Measurements from ENCODE around the gene PYGO2. TPM values are rescaled to one million over a fixed set of nuclear protein-coding genes. Genes with fewer than 3 reads are reported as not detected.

PYGO2 gene
- total RNA-seq, 4 donors from 2014 or later, result 14.4 to 18.8 (median 17.5) TPM

GRCh38 chr1:154971341-154971998 lies 9.9 kb upstream of the PYGO2 start:
- Histone ChIP-seq H3K4me1 (peaks cover 47 to 84% (median 57%) of the 10 kb centered on the region in 3 donors), H3K27ac (peak overlapping the region; percentile 96 to 99 (median 98)), H3K36me3 (peaks cover 0 to 36% (median 13%) of the 10 kb centered on the region in 3 donors), H3K4me3 (peak overlapping the region in 3 of 4 donors; percentile 41 to 79 (median 46)), H3K9me3 (no peaks in the 10 kb centered on the region), H3K27me3 (no peaks in the 10 kb centered on the region)
- TF ChIP-seq POLR2A (IDR thresholded peaks at IDR 0.05), result no peak
- TF ChIP-seq, protein P1, sequence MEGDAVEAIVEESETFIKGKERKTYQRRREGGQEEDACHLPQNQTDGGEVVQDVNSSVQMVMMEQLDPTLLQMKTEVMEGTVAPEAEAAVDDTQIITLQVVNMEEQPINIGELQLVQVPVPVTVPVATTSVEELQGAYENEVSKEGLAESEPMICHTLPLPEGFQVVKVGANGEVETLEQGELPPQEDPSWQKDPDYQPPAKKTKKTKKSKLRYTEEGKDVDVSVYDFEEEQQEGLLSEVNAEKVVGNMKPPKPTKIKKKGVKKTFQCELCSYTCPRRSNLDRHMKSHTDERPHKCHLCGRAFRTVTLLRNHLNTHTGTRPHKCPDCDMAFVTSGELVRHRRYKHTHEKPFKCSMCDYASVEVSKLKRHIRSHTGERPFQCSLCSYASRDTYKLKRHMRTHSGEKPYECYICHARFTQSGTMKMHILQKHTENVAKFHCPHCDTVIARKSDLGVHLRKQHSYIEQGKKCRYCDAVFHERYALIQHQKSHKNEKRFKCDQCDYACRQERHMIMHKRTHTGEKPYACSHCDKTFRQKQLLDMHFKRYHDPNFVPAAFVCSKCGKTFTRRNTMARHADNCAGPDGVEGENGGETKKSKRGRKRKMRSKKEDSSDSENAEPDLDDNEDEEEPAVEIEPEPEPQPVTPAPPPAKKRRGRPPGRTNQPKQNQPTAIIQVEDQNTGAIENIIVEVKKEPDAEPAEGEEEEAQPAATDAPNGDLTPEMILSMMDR (IDR thresholded peaks at IDR 0.05), result no peak
- intact Hi-C loops (cut with DNase I), result no loop called here
- no peak for DNase-seq
- 26 to 37% methylated on average over 10 of the region's 10 CpGs for WGBS, 2 donors

DNA sequence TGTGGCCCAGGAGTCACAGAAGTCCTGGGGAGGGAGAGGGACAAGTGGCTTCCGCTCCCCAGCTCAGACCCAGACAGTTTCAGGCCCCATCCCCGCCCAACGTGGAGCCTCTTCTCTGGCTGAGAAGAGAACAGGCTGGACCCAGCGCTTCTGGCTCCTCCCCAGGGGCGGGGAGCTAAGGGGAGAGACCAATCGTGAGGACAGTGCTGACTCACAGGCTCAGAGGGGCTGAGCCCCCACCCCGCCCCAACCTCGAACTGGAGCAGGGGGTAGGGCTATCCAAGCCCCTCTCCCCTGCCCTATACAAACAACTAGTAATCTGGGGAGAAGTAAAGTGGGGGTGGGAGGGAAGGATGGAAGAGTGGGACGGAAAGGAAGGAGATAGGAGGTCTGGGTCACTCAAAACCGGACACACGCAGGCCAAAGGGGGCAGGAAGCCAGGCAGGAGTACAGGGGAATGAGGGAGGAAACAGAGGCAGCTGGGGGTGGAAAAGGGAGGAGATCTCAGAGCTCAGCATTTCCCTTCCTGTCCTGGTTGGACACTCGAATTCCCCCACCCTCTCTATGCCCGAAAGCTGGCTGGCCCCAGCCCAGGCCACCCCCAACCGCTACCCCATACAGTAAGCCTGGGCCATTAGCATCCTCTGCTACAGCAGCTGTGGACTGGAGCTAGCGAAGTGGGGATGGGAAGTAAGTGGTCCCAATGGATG lies 9.2 kb upstream of the PYGO2 start, which contains the start of gene SHC1:
Gene SHC1 (minus strand): TSS at position 117 of the 710 bp plus-strand sequence. CDS start 221 bp downstream, outside the sequence.
- H3K36me3 ChIP-seq, result peaks cover 1 to 43% (median 20%) of the 10 kb centered on the region in 3 donors
- H3K27ac ChIP-seq, result peak within 1 kb of the TSS; percentile 96 to 99 (median 98)
- 9 to 11% methylated on average over 6 to 9 of the region's 15 CpGs for WGBS, 2 donors

DNA sequence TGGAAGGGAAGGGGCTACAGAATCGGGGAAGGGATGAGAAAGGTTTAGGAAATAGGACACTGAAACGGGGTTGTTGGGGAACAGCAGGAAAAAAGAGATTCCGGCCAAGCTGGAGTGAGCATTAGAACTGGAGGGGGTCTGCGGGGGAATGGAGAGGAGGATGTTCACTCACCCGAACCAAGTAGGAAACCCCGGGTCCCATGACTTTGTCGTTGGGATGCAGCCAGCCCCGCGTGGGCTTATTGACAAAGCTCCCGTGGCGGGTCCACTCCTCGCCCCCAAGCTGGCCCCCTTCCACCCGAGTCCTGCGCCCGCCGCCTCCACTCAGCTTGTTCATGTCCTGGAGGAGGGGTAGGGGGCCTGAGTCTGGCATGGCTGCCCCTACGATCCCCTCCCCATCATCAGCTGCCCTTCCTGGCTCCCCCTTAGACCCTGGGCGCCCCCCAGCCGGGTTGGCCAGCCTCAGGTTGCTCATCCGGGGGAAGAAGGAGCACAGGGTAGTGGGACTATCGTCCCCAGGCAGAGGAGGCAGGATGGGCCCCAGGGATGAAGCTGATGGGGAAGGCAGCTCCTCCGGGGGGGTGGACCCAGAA lies 8.4 kb upstream of the PYGO2 start:
- Histone ChIP-seq H3K27me3 (no peaks in the 10 kb centered on the region), H3K4me3 (peak overlapping the region; percentile 22 to 79 (median 44)), H3K9me3 (no peaks in the 10 kb centered on the region), H3K4me1 (peaks cover 47 to 75% (median 54%) of the 10 kb centered on the region in 3 donors), H3K27ac (peak overlapping the region; percentile 96 to 99 (median 98)), H3K36me3 (peaks cover 7 to 51% (median 29%) of the 10 kb centered on the region in 3 donors)
- DNase-seq, result no peak
- 13 to 27% methylated on average over 11 to 17 of the region's 22 CpGs for WGBS, 2 donors
- intact Hi-C loops (cut with DNase I), result loop anchor here (10.0 kb wide), 1 partner anchor 95 kb away; the partner anchor contains the start of gene EFNA4
- TF ChIP-seq, protein P1 (IDR thresholded peaks at IDR 0.05), result no peak
- no peak for TF ChIP-seq POLR2A (IDR thresholded peaks at IDR 0.05)

More for the DNA sequence above, 9.2 kb upstream of the PYGO2 start, which contains the start of gene SHC1:
- peak in 3 of 4 donors; percentile 67 to 93 (median 80) for TF ChIP-seq POLR2A (IDR thresholded peaks at IDR 0.05)
- TF ChIP-seq, protein P1 (IDR thresholded peaks at IDR 0.05), result peak in 1 of 6 experiments; percentile 2
- peak; percentile 38 for DNase-seq
- peaks cover 47 to 81% (median 54%) of the 10 kb centered on the region in 3 donors for H3K4me1 ChIP-seq
- no peaks in the 10 kb centered on the region for H3K9me3 ChIP-seq
- H3K27me3 ChIP-seq, result no peaks in the 10 kb centered on the region
- intact Hi-C loops (cut with DNase I), result no loop called here
- H3K4me3 ChIP-seq, result peak within 1 kb of the TSS; percentile 22 to 79 (median 44)

GRCh38 chr1:154969246-154969645 lies 7.7 kb upstream of the PYGO2 start:
- Histone ChIP-seq H3K27ac (peak overlapping the region; percentile 96 to 99 (median 98)), H3K9me3 (no peaks in the 10 kb centered on the region), H3K36me3 (peaks cover 7 to 58% (median 34%) of the 10 kb centered on the region in 3 donors), H3K27me3 (no peaks in the 10 kb centered on the region), H3K4me1 (peaks cover 47 to 75% (median 54%) of the 10 kb centered on the region in 3 donors), H3K4me3 (peak overlapping the region in 3 of 4 donors; percentile 41 to 79 (median 46))
- TF ChIP-seq, protein P1 (IDR thresholded peaks at IDR 0.05), result no peak
- no peak for TF ChIP-seq POLR2A (IDR thresholded peaks at IDR 0.05)
- no peak for DNase-seq
- 48 to 63% methylated on average over 2 to 5 of the region's 5 CpGs for WGBS, 2 donors
- intact Hi-C loops (cut with DNase I), result loop anchor here (10.0 kb wide), 1 partner anchor 96 kb away; the partner anchor contains the start of gene EFNA4
